ENCODE measurements around the gene MPP3. TPM values are rescaled to one million over a fixed set of nuclear protein-coding genes. Genes with fewer than 3 reads are reported as not detected.

The MPP3 gene
- total and polyA plus RNA-seq, 9 of the 15 experiments (the other 6 are each of a cell fraction or from before 2014, with no cell fraction given) = 0.41 to 10.4 (median 4.5) TPM

- TF ChIP-seq RBM15 (IDR thresholded peaks at IDR 0.05; ENCODE audit: insufficient read depth, low read length) (no peak), LARP7 (IDR thresholded peaks at IDR 0.05) (no peak), TEAD1 (CRISPR knock-in tag; IDR thresholded peaks at IDR 0.05) (peak; percentile 68 to 97), ZZZ3 (IDR thresholded peaks at IDR 0.05) (no peak), BRCA1 (IDR thresholded peaks at IDR 0.05) (no peak), BRCA1 (CRISPR knock-in tag; IDR thresholded peaks at IDR 0.05) (no peak), MBD2 (IDR thresholded peaks at IDR 0.05; ENCODE audit: borderline replicate concordance, low read depth) (peak; percentile 34; the same call in 1 of the 2 replicates), NFE2L1 (tag; IDR thresholded peaks at IDR 0.05; ENCODE audit: borderline replicate concordance, low read depth) (no peak), SRSF1 (IDR thresholded peaks at IDR 0.05; ENCODE audit: low read depth, low read length) (no peak), LCOR (CRISPR knock-in tag; IDR thresholded peaks at IDR 0.05) (no peak; the same call in 1 of the 2 replicates), BACH1 (tag; IDR thresholded peaks at IDR 0.05) (no peak), STAG1 (CRISPR knock-in tag; IDR thresholded peaks at IDR 0.05; ENCODE audit: borderline replicate concordance) (no peak), ZNF444 (CRISPR knock-in tag; IDR thresholded peaks at IDR 0.05) (no peak), ETS2 (tag; IDR thresholded peaks at IDR 0.05; ENCODE audit: borderline replicate concordance, poor library complexity, severe bottlenecking) (no peak), THRB (CRISPR knock-in tag; conservative IDR thresholded peaks at IDR 0.05) (no peak), NR1H2 (CRISPR knock-in tag; IDR thresholded peaks at IDR 0.05) (no peak), ZNF507 (tag; conservative IDR thresholded peaks at IDR 0.05) (no peak), ZNF436 (CRISPR knock-in tag; IDR thresholded peaks at IDR 0.05) (no peak), ZC3H8 (IDR thresholded peaks at IDR 0.05) (no peak), SRF (CRISPR knock-in tag; IDR thresholded peaks at IDR 0.05) (no peak), ZNF699 (CRISPR knock-in tag; IDR thresholded peaks at IDR 0.05; ENCODE audit: insufficient replicate concordance) (no peak), GATAD2A (IDR thresholded peaks at IDR 0.05) (no peak), POLR2AphosphoS5 (IDR thresholded peaks at IDR 0.05; ENCODE audit: control insufficient read depth, insufficient read depth, low read depth, low read length) (peak; percentile 43; the same call in 1 of the 2 replicates), MXD1 (CRISPR knock-in tag; IDR thresholded peaks at IDR 0.05; ENCODE audit: borderline replicate concordance, poor library complexity, severe bottlenecking) (peak; percentile 12), ZFPM2 (CRISPR knock-in tag; IDR thresholded peaks at IDR 0.05) (no peak), ZNF717 (CRISPR knock-in tag; IDR thresholded peaks at IDR 0.05) (no peak), FOXP4 (CRISPR knock-in tag; IDR thresholded peaks at IDR 0.05; ENCODE audit: borderline replicate concordance) (no peak)
These were observed 54.4 kb downstream of the MPP3 start, which contains the start of gene DUSP3 (continued) for GRCh38 chr17:43778337-43779144.

Data from K562 (cell line).